Lower lobe of right lung (tissue), 2 donors: ENCODE results near the gene TMEM270. TPM values are rescaled to one million over a fixed set of nuclear protein-coding genes. Genes with fewer than 3 reads are reported as not detected.

Source experiments
- ATAC-seq, 2 donors: fragments of 200-7000 bp; cut with Tn5 transposase; one replicate each; pipeline ENCODE4 v1.9.1; 2020 to 2022; ENCODE audit warnings: mild to moderate bottlenecking in 2 of 2, moderate library complexity in 2 of 2
- DNase-seq: peaks from one replicate; pipeline ENCODE4 v3.0.0-alpha.2; 2020
- H3K27ac ChIP-seq: fragments of 200-600 bp; one replicate; pipeline ENCODE4 v1.8.0; 2022
- H3K27me3 ChIP-seq: fragments of 200-600 bp; one replicate; pipeline ENCODE4 v1.8.0; 2022; ENCODE audit warnings: low read depth
- H3K36me3 ChIP-seq: fragments of 200-600 bp; one replicate; pipeline ENCODE4 v1.8.0; 2022; ENCODE audit warnings: mild to moderate bottlenecking
- H3K4me1 ChIP-seq: fragments of 200-600 bp; one replicate; pipeline ENCODE4 v1.8.0; 2022
- H3K4me3 ChIP-seq: fragments of 200-600 bp; one replicate; pipeline ENCODE4 v1.8.0; 2022; ENCODE audit warnings: mild to moderate bottlenecking
- H3K9me3 ChIP-seq: fragments of 200-600 bp; one replicate; pipeline ENCODE4 v1.8.0; 2022
- CTCF ChIP-seq: fragments of 200-600 bp; IDR thresholded peaks from one replicate; pipeline ENCODE4 v1.8.0; 2022; ENCODE audit warnings: antibody characterized with exemption, mild to moderate bottlenecking
- intact Hi-C: fragments of 100-400 bp; cut with DNase I; formaldehyde crosslinking; loops from one replicate; pipeline ENCODE4 v1.11.0; 2022
- total RNA-seq: library from RNA; stranded (reverse); fragmentation: NEBNext Ultra II Directional; extraction: Animal tissue kit (Norgen Biotek cat#: 25700); gene quantifications from one replicate; pipeline ENCODE4 v1.2.1, GENCODE V29; 2021
- donor health status: DM: no; HTN: yes; CAD: no; lungs with severe emphysema.

TMEM270 gene
- total RNA-seq, 1 donor from 2014 or later: not detected

GRCh38 chr7:73912223-73912622 lies 51.3 kb downstream of the TMEM270 start:
- H3K4me3 ChIP-seq: no peak overlapping the region
- intact Hi-C loops: no loop called here
- no peaks in the 10 kb centered on the region for H3K36me3 ChIP-seq
- H3K27me3 ChIP-seq: no peaks in the 10 kb centered on the region
- TF ChIP-seq CTCF: no peak
- H3K27ac ChIP-seq: no peak overlapping the region
- no peaks in the 10 kb centered on the region for H3K9me3 ChIP-seq
- H3K4me1 ChIP-seq: peaks cover 10% of the 10 kb centered on the region
- ATAC-seq: no peak
- DNase-seq: no peak

Other genes starting within 250 kb of the TMEM270 start
- 10.7 TPM for gene MLXIPL, start 236.6 kb upstream of the TMEM270 start, total RNA-seq
- gene VPS37D, start 193.3 kb upstream of the TMEM270 start, total RNA-seq: 1.3 TPM
- 10.5 TPM for gene DNAJC30, start 177.7 kb upstream of the TMEM270 start, total RNA-seq
- gene BUD23, start 177.6 kb upstream of the TMEM270 start, total RNA-seq: 42.4 TPM
- 6.6 TPM for gene STX1A, start 141.5 kb upstream of the TMEM270 start, total RNA-seq
- 21.1 TPM for gene ABHD11, start 122.4 kb upstream of the TMEM270 start, total RNA-seq
- gene CLDN3, start 90.9 kb upstream of the TMEM270 start, total RNA-seq: 12.8 TPM
- 116 TPM for gene CLDN4, start 30.2 kb upstream of the TMEM270 start, total RNA-seq
- gene METTL27, start 18.6 kb upstream of the TMEM270 start, total RNA-seq: 4.0 TPM
- 83.3 TPM for gene ELN, start 167.0 kb downstream of the TMEM270 start, total RNA-seq
- gene LIMK1, start 222.6 kb downstream of the TMEM270 start, total RNA-seq: 48.6 TPM